DOHH2 (cell line): ENCODE measurements around the gene SRBD1.

Source experiments
- EZH2phosphoT487 ChIP-seq: fragments of 200-600 bp; sonication (generic); IDR thresholded peaks from 2 replicates; pipeline ENCODE4 v1.6.1; 2017; ENCODE audit warnings: borderline replicate concordance, mild to moderate bottlenecking, antibody characterized with exemption, low read length, moderate library complexity, mixed read lengths
- TF ChIP-seq, protein P1 (sequence below): fragments of 200-600 bp; sonication (generic); IDR thresholded peaks from one replicate; pipeline ENCODE4 v1.5.1; 2014; ENCODE audit warnings: antibody characterized with exemption, mild to moderate bottlenecking, low read depth, low read length; ENCODE audit not compliant: poor library complexity, severe bottlenecking

GRCh38 chr2:45468279-45468678, 142.8 kb downstream of the SRBD1 start:
- TF ChIP-seq, protein P1, sequence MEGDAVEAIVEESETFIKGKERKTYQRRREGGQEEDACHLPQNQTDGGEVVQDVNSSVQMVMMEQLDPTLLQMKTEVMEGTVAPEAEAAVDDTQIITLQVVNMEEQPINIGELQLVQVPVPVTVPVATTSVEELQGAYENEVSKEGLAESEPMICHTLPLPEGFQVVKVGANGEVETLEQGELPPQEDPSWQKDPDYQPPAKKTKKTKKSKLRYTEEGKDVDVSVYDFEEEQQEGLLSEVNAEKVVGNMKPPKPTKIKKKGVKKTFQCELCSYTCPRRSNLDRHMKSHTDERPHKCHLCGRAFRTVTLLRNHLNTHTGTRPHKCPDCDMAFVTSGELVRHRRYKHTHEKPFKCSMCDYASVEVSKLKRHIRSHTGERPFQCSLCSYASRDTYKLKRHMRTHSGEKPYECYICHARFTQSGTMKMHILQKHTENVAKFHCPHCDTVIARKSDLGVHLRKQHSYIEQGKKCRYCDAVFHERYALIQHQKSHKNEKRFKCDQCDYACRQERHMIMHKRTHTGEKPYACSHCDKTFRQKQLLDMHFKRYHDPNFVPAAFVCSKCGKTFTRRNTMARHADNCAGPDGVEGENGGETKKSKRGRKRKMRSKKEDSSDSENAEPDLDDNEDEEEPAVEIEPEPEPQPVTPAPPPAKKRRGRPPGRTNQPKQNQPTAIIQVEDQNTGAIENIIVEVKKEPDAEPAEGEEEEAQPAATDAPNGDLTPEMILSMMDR, result no peak
- TF ChIP-seq EZH2phosphoT487, result no peak
